GM12865 (cell line): ENCODE data around the gene IL5RA.

Source experiments
- DNase-seq: peaks from one replicate; pipeline ENCODE4 v3.0.0; 2010; ENCODE audit warnings: low read depth
- H3K4me3 ChIP-seq: 2 replicates; pipeline ENCODE4 v1.5.1; 2011; ENCODE audit warnings: mild to moderate bottlenecking, low read depth, low read length, control low read depth
- TF ChIP-seq, protein P1 (sequence below): IDR thresholded peaks from 2 replicates; pipeline ENCODE4 v1.5.1; 2011; ENCODE audit warnings: low read length, control low read depth, low read depth, inconsistent platforms; ENCODE audit not compliant: insufficient read depth; ENCODE audit errors: missing control alignments

Gene IL5RA

DNA sequence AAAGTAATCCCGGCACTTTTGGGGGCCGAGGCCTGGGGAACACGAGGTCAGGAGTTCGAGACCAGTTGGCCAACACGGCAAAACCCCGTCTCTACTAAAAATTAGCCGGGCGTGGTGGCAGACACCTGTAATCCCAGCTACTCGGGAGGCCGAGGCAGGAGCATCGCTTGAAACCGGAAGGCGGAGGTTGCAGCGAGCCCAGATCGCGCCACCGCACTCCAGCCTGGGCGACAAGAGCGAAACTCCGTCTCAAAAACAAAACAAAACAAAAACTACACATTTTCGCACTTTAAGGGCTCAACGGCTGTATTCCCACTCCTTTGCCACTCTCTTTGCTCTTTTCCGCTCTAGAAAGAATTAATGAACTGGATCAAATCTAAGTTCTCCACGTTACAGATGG is 15.8 kb upstream of the IL5RA start:
- no peak for DNase-seq
- TF ChIP-seq, protein P1, sequence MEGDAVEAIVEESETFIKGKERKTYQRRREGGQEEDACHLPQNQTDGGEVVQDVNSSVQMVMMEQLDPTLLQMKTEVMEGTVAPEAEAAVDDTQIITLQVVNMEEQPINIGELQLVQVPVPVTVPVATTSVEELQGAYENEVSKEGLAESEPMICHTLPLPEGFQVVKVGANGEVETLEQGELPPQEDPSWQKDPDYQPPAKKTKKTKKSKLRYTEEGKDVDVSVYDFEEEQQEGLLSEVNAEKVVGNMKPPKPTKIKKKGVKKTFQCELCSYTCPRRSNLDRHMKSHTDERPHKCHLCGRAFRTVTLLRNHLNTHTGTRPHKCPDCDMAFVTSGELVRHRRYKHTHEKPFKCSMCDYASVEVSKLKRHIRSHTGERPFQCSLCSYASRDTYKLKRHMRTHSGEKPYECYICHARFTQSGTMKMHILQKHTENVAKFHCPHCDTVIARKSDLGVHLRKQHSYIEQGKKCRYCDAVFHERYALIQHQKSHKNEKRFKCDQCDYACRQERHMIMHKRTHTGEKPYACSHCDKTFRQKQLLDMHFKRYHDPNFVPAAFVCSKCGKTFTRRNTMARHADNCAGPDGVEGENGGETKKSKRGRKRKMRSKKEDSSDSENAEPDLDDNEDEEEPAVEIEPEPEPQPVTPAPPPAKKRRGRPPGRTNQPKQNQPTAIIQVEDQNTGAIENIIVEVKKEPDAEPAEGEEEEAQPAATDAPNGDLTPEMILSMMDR = no peak

GRCh38 chr3:3119393-3119851 is 9.2 kb upstream of the IL5RA start:
- DNase-seq = peak; percentile 39
- H3K4me3 ChIP-seq = no peak overlapping the region
- TF ChIP-seq, protein P1 = no peak

More for the DNA sequence above, 15.8 kb upstream of the IL5RA start:
- H3K4me3 ChIP-seq = peak overlapping the region; percentile 78

- H3K4me3 ChIP-seq = no peak overlapping the region
- DNase-seq = no peak
- TF ChIP-seq, protein P1 = no peak
These were observed 7.5 kb upstream of the IL5RA start for GRCh38 chr3:3117651-3118050.

GRCh38 chr3:3113042-3113709 is 3.0 kb upstream of the IL5RA start:
- TF ChIP-seq, protein P1 = no peak
- DNase-seq = no peak
- H3K4me3 ChIP-seq = no peak overlapping the region

- no peak overlapping the region for H3K4me3 ChIP-seq
- TF ChIP-seq, protein P1 = no peak
- DNase-seq = peak; percentile 31
These were observed 681 bp upstream of the IL5RA start for GRCh38 chr3:3110749-3111361.

GRCh38 chr3:3109407-3110298 is 521 bp downstream of the IL5RA start:
- TF ChIP-seq, protein P1 = no peak
- peak; percentile 41 for DNase-seq
- H3K4me3 ChIP-seq = no peak overlapping the region
